WTC11 (cell line): ENCODE measurements around the gene HDHD5. TPM values are rescaled to one million over a fixed set of nuclear protein-coding genes. Genes with fewer than 3 reads are reported as not detected.

Experiments used
- ATAC-seq: fragments of 200-7000 bp; cut with Tn5 transposase; 2 replicates; pipeline ENCODE4 v1.10.0; 2021; ENCODE audit warnings: mild to moderate bottlenecking, moderate library complexity
- CTCF ChIA-PET: fragments of 300-600 bp; sonication (Branson Sonifier 250); formaldehyde crosslinking; loops from one replicate; lab custom pipeline; 2021; ENCODE audit warnings: antibody characterized with exemption; lab: Charles Lee
- POLR2A ChIA-PET: fragments of 350-600 bp; sonication (Branson Sonifier 250); formaldehyde crosslinking; loops from one replicate; lab custom pipeline; 2021; ENCODE audit warnings: antibody characterized with exemption; lab: Charles Lee
- DNase-seq: peaks from one replicate; pipeline ENCODE4 v3.0.0; 2021; ENCODE audit warnings: low spot score
- H3K27ac Mint-ChIP-seq: 2 replicates; pipeline ENCODE4 v1.8.0; 2021; ENCODE audit warnings: mixed read lengths
- H3K27me3 Mint-ChIP-seq: 2 replicates; pipeline ENCODE4 v1.8.0; 2021; ENCODE audit warnings: low read depth, mild to moderate bottlenecking, moderate library complexity, mixed read lengths
- H3K36me3 Mint-ChIP-seq: 2 replicates; pipeline ENCODE4 v1.8.0; 2021; ENCODE audit warnings: mixed read lengths
- H3K4me1 Mint-ChIP-seq: 2 replicates; pipeline ENCODE4 v1.8.0; 2022; ENCODE audit warnings: mixed read lengths
- H3K4me3 Mint-ChIP-seq: 2 replicates; pipeline ENCODE4 v1.8.0; 2021; ENCODE audit warnings: mild to moderate bottlenecking, moderate library complexity, mixed read lengths
- H3K9me3 Mint-ChIP-seq: 2 replicates; pipeline ENCODE4 v1.8.0; 2021; ENCODE audit warnings: mixed read lengths
- CREM ChIP-seq: sonication (generic); formaldehyde crosslinking; IDR thresholded peaks from 2 replicates; pipeline ENCODE4 v1.8.1; 2022; ENCODE audit warnings: mild to moderate bottlenecking, missing genetic modification reagents, moderate library complexity
- ETV6 ChIP-seq: sonication (generic); formaldehyde crosslinking; IDR thresholded peaks from 2 replicates; pipeline ENCODE4 v1.8.1; 2022; ENCODE audit warnings: mild to moderate bottlenecking, missing genetic modification reagents
- FOXP1 ChIP-seq: sonication (generic); formaldehyde crosslinking; IDR thresholded peaks from 2 replicates; pipeline ENCODE4 v1.8.0; 2022; ENCODE audit warnings: missing genetic modification reagents, mild to moderate bottlenecking, moderate library complexity, borderline replicate concordance
- GABPB1 ChIP-seq: sonication (generic); formaldehyde crosslinking; IDR thresholded peaks from 2 replicates; pipeline ENCODE4 v1.8.1; 2023; ENCODE audit warnings: mild to moderate bottlenecking, missing genetic modification reagents
- ZBTB21 ChIP-seq: sonication (generic); formaldehyde crosslinking; IDR thresholded peaks from 2 replicates; pipeline ENCODE4 v1.8.1; 2023; ENCODE audit warnings: mild to moderate bottlenecking, missing genetic modification reagents, borderline replicate concordance
- ZNF219 ChIP-seq: sonication (generic); formaldehyde crosslinking; IDR thresholded peaks from 2 replicates; pipeline ENCODE4 v1.8.0; 2023; ENCODE audit warnings: missing genetic modification reagents, mild to moderate bottlenecking, borderline replicate concordance
- ZNF232 ChIP-seq: sonication (generic); formaldehyde crosslinking; IDR thresholded peaks from 2 replicates; pipeline ENCODE4 v1.8.0; 2022; ENCODE audit warnings: mild to moderate bottlenecking, missing genetic modification reagents
- ZNF423 ChIP-seq: fragments of 250-450 bp; sonication (Bioruptor Pico); IDR thresholded peaks from 2 replicates; pipeline ENCODE4 v2.1.2; 2022; ENCODE audit warnings: mild to moderate bottlenecking, moderate library complexity
- total RNA-seq: library from RNA; stranded (reverse); gene quantifications from 3 replicates; pipeline ENCODE4 v1.2.3, GENCODE V29; 2021
- TF ChIP-seq, protein P1 (sequence below): sonication (generic); formaldehyde crosslinking; IDR thresholded peaks from 2 replicates; pipeline ENCODE4 v1.8.1; 2022; ENCODE audit warnings: low read depth, missing genetic modification reagents, borderline replicate concordance
- TF ChIP-seq, protein P2 (sequence below): fragments of 250-450 bp; sonication (Bioruptor Pico); IDR thresholded peaks from 2 replicates; pipeline ENCODE4 v1.9.0; 2021; ENCODE audit warnings: mild to moderate bottlenecking
- TF ChIP-seq, protein P3 (sequence below): sonication (generic); formaldehyde crosslinking; IDR thresholded peaks from 2 replicates; pipeline ENCODE4 v1.8.0; 2023; ENCODE audit warnings: mild to moderate bottlenecking, missing genetic modification reagents
- TF ChIP-seq, protein P4 (sequence below): fragments of 250-450 bp; sonication (Bioruptor Pico); IDR thresholded peaks from 2 replicates; pipeline ENCODE4 v1.8.0; 2021; ENCODE audit warnings: mild to moderate bottlenecking

HDHD5 gene
- total RNA-seq, 1 experiment from 2014 or later = 84.0 TPM

DNA sequence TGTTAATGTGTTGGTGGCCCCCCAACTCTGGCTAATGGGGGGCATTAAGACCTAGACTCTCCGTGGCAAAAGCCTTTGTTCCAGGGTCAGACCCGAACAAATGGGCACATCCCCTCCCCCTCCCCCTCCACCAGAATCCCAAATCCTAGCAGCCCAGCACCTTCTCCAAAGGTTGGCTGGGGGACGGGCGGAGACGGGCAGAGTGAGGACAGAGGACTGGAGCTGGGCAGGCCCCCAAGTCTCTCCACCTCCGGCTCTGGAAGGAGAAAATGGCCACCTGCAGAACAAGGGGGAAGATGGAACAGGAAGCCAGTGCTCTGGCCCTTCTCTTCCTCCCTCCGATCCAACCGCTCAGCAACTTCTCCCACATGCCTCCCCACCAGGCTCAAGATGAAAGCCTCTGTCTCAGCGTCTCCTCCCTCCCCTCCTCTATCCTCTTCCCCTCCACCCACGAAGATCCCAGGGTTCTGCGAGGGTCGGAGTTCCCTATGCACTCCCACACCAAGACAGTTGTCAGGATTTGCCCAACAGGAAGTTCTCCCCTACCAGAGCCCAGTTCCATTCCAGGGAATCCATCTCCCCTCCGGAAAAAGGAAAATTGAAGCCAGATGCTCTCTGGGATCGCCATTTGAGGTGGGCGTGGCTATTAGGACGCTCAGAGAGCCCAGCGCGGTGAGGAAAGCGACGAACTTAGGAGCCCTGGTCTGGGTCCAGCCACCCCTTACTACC lies 40.1 kb upstream of the HDHD5 start (continued):
- TF ChIP-seq FOXP1 = no peak
- no peak for TF ChIP-seq CREM

DNA sequence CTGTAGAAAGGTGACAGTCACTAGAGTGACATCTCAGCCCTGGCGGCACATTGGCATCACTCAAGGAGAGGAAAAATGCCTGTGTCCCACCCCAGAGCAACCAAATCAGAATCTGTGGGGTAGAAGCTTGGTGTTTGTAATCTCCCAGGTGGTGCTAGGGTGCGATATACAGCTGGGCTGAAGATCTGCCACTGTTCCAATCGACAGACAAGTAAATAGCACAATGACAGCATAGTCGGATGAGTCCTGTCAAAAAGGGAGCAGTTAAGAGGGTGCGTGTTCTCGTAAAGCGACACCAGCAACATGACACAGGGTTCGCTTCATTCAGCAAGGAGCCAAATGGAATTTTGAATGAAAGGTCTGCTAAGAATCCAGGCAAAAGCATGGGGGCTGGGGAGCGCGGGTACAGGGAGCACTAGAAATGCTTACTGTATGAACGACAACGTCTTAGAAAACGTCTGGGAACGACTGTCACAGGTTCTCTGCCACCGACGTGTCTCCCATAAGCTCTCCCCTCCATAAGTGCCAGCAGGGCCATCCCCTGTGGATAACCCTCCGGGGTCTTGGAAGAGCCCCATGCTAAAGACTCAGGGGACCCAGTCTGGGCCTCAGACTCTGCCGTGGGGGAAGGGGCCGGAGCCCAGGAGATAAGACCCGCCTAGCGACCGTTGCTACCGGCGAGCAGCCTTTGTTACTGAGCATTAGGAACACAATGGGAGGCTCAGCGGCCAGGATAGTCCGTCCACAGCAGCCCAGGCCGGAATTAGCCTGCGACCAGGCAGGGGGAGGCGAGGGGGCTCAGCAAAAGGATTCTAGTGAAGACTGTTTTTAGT lies 39.3 kb upstream of the HDHD5 start:
- TF ChIP-seq GABPB1 (CRISPR knock-in tag) (no peak), ETV6 (CRISPR knock-in tag) (peak; percentile 72; the same call in 1 of the 2 replicates), ZNF232 (CRISPR knock-in tag) (no peak), ZBTB21 (CRISPR knock-in tag) (0 out of 2 replicates have a peak, but pooled peaks have one; percentile 22), ZNF423 (CRISPR knock-in tag) (peak; percentile 46; the same call in 1 of the 2 replicates)
- TF ChIP-seq, protein P1, sequence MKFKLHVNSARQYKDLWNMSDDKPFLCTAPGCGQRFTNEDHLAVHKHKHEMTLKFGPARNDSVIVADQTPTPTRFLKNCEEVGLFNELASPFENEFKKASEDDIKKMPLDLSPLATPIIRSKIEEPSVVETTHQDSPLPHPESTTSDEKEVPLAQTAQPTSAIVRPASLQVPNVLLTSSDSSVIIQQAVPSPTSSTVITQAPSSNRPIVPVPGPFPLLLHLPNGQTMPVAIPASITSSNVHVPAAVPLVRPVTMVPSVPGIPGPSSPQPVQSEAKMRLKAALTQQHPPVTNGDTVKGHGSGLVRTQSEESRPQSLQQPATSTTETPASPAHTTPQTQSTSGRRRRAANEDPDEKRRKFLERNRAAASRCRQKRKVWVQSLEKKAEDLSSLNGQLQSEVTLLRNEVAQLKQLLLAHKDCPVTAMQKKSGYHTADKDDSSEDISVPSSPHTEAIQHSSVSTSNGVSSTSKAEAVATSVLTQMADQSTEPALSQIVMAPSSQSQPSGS (CRISPR knock-in tag) = no peak
- TF ChIP-seq, protein P2, sequence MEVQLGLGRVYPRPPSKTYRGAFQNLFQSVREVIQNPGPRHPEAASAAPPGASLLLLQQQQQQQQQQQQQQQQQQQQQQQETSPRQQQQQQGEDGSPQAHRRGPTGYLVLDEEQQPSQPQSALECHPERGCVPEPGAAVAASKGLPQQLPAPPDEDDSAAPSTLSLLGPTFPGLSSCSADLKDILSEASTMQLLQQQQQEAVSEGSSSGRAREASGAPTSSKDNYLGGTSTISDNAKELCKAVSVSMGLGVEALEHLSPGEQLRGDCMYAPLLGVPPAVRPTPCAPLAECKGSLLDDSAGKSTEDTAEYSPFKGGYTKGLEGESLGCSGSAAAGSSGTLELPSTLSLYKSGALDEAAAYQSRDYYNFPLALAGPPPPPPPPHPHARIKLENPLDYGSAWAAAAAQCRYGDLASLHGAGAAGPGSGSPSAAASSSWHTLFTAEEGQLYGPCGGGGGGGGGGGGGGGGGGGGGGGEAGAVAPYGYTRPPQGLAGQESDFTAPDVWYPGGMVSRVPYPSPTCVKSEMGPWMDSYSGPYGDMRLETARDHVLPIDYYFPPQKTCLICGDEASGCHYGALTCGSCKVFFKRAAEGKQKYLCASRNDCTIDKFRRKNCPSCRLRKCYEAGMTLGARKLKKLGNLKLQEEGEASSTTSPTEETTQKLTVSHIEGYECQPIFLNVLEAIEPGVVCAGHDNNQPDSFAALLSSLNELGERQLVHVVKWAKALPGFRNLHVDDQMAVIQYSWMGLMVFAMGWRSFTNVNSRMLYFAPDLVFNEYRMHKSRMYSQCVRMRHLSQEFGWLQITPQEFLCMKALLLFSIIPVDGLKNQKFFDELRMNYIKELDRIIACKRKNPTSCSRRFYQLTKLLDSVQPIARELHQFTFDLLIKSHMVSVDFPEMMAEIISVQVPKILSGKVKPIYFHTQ (CRISPR knock-in tag) = no peak
- TF ChIP-seq, protein P3, sequence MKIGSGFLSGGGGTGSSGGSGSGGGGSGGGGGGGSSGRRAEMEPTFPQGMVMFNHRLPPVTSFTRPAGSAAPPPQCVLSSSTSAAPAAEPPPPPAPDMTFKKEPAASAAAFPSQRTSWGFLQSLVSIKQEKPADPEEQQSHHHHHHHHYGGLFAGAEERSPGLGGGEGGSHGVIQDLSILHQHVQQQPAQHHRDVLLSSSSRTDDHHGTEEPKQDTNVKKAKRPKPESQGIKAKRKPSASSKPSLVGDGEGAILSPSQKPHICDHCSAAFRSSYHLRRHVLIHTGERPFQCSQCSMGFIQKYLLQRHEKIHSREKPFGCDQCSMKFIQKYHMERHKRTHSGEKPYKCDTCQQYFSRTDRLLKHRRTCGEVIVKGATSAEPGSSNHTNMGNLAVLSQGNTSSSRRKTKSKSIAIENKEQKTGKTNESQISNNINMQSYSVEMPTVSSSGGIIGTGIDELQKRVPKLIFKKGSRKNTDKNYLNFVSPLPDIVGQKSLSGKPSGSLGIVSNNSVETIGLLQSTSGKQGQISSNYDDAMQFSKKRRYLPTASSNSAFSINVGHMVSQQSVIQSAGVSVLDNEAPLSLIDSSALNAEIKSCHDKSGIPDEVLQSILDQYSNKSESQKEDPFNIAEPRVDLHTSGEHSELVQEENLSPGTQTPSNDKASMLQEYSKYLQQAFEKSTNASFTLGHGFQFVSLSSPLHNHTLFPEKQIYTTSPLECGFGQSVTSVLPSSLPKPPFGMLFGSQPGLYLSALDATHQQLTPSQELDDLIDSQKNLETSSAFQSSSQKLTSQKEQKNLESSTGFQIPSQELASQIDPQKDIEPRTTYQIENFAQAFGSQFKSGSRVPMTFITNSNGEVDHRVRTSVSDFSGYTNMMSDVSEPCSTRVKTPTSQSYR (CRISPR knock-in tag) = 0 out of 2 replicates have a peak, but pooled peaks have one; percentile 52
- TF ChIP-seq, protein P4, sequence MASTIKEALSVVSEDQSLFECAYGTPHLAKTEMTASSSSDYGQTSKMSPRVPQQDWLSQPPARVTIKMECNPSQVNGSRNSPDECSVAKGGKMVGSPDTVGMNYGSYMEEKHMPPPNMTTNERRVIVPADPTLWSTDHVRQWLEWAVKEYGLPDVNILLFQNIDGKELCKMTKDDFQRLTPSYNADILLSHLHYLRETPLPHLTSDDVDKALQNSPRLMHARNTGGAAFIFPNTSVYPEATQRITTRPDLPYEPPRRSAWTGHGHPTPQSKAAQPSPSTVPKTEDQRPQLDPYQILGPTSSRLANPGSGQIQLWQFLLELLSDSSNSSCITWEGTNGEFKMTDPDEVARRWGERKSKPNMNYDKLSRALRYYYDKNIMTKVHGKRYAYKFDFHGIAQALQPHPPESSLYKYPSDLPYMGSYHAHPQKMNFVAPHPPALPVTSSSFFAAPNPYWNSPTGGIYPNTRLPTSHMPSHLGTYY (CRISPR knock-in tag) = no peak
- ATAC-seq = peak; percentile 87
- DNase-seq = peak; percentile 93
- ChIA-PET CTCF (interaction anchor here (0.7 to 17.1 kb wide), 5 partner anchors 13 to 37 kb away, joined by 3 to 215 read pairs (median 5); no protein-coding TSS in a partner anchor), POLR2A (interaction anchor here (1.0 kb wide), 1 partner anchor 14 kb away, joined by 3 read pairs; no protein-coding TSS in a partner anchor)
- peaks cover 6% of the 10 kb centered on the region; the same call in 1 of the 2 replicates for H3K27me3 Mint-ChIP-seq
- peaks cover 69% of the 10 kb centered on the region for H3K4me1 Mint-ChIP-seq
- no peaks in the 10 kb centered on the region for H3K9me3 Mint-ChIP-seq
- H3K27ac Mint-ChIP-seq = peak overlapping the region; percentile 89
- H3K4me3 Mint-ChIP-seq = peak overlapping the region; percentile 61
- H3K36me3 Mint-ChIP-seq = no peaks in the 10 kb centered on the region

DNA sequence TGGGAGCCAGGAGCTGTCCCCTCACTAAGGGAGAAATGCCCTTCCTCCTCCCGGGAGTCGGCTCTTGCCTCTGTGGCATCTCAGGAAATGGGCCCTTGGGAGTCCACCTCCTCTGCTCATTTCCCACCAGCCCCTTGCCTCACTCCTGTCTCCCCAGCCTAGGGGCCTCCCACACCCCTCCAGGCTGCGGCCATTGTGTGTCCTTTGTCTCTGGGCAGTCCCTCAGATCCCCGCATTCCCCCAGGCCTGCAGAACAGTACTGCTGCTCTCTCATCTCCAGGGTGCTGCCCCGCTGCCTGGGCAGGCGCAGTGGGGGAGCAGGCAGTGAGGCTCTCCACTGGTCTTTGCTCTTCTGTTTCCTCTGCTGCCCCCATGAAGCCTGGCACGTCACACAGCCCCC lies 35.1 kb upstream of the HDHD5 start:
- CTCF ChIA-PET = interaction anchor here (0.5 to 17.1 kb wide), 2 partner anchors 10 to 21 kb away, joined by 4 to 215 read pairs; no protein-coding TSS in a partner anchor

More for the DNA sequence above, 35.1 kb upstream of the HDHD5 start:
- Mint-ChIP-seq H3K27me3 (no peaks in the 10 kb centered on the region), H3K4me3 (no peak overlapping the region), H3K4me1 (peaks cover 37% of the 10 kb centered on the region), H3K27ac (peak overlapping the region; percentile 81), H3K9me3 (no peaks in the 10 kb centered on the region), H3K36me3 (peaks cover 4% of the 10 kb centered on the region)
- POLR2A ChIA-PET = interaction anchor here (0.5 to 0.7 kb wide), 2 partner anchors 64 to 102 kb away, joined by 3 to 4 read pairs; no protein-coding TSS in a partner anchor
- peak; percentile 2; the same call in 1 of the 2 replicates for ATAC-seq
- TF ChIP-seq ZNF219 (CRISPR knock-in tag) (no peak), ZNF423 (CRISPR knock-in tag) (peak; percentile 34; the same call in 1 of the 2 replicates)
- TF ChIP-seq, all 79 proteins: peak for 1
- DNase-seq = no peak
